K562 (cell line): ENCODE measurements around the gene LAMB4. TPM values are rescaled to one million over a fixed set of nuclear protein-coding genes. Genes with fewer than 3 reads are reported as not detected.

ENCODE experiments used
- ATAC-seq: fragments of 200-7000 bp; cut with Tn5 transposase; 3 replicates; pipeline ENCODE4 v1.9.1; 2020; ENCODE audit warnings: moderate library complexity
- BruUV-seq: library from RNA; stranded (reverse); fragments of 400-500 nt; replicated peaks from 2 replicates; lab custom pipeline; 2021; lab: Mats Ljungman, UMichigan
- CTCF ChIA-PET: fragments of 300-600 bp; formaldehyde crosslinking; extraction: SDS; loops from one replicate; lab custom pipeline; 2021; ENCODE audit warnings: low intra/inter-chr PET ratio; lab: Yijun Ruan, JAX
- POLR2A ChIA-PET: fragments of 300-600, 350-650 bp; sonication (Branson Sonifier 250); formaldehyde crosslinking; extraction: SDS; loops from one replicate; lab custom pipeline; 2021; ENCODE audit warnings: antibody characterized with exemption, inconsistent platforms; lab: Yijun Ruan, JAX
- DNase-seq, 4 experiments: peaks; one replicate each; pipeline versions ENCODE4 v3.0.0 to v3.0.0-alpha.2; 2011 to 2018; ENCODE audit warnings: low spot score in 3 of 4, mixed read lengths in 3 of 4; ENCODE audit errors: extremely low read depth in 1 of 4
- FAIRE-seq: peaks from 2 replicates; lab custom pipeline; 2011; peaks lifted over from hg19 to GRCh38; lab: Jason Lieb, UNC
- H2AFZ ChIP-seq: 2 replicates; pipeline ENCODE4 v1.6.0; 2011; ENCODE audit warnings: low read depth, low read length, control low read depth, inconsistent platforms
- H3K27ac ChIP-seq: fragments of 200-600 bp; 3 replicates; pipeline ENCODE4 v1.8.0; 2011; ENCODE audit warnings: low read depth, mild to moderate bottlenecking, control low read depth, inconsistent platforms, low read length, moderate library complexity, mixed read lengths; ENCODE audit errors: extremely low read depth
- H3K27me3 ChIP-seq, 2 experiments: fragments of 300-600 bp in 1 of 2; 2 replicates in 1 of 2; 3 replicates in 1 of 2; pipeline versions ENCODE4 v1.6.0 to v1.8.0; 2011; ENCODE audit warnings: inconsistent platforms in 2 of 2, low read length in 2 of 2, mild to moderate bottlenecking in 1 of 2, mixed read lengths in 1 of 2, moderate library complexity in 1 of 2; ENCODE audit not compliant: control insufficient read depth in 2 of 2, insufficient read depth in 2 of 2
- H3K36me3 ChIP-seq: fragments of 300-600 bp; 3 replicates; pipeline ENCODE4 v1.8.0; 2011; ENCODE audit warnings: mild to moderate bottlenecking, low read length, inconsistent platforms; ENCODE audit not compliant: control insufficient read depth, insufficient read depth
- H3K4me1 ChIP-seq, 2 experiments: fragments of 200-600 bp in 1 of 2; replicated peaks in 1 of 2; 2 replicates in 1 of 2; 3 replicates in 1 of 2; pipeline versions ENCODE4 v1.5.1 to v1.8.0; 2011; ENCODE audit warnings: inconsistent platforms in 2 of 2, low read length in 2 of 2, mild to moderate bottlenecking in 1 of 2, mixed read lengths in 1 of 2, moderate library complexity in 1 of 2; ENCODE audit not compliant: control insufficient read depth in 2 of 2, insufficient read depth in 2 of 2
- H3K4me2 ChIP-seq: 2 replicates; pipeline ENCODE4 v1.6.1; 2011; ENCODE audit warnings: low read length, control low read depth, inconsistent platforms, mixed read lengths; ENCODE audit not compliant: insufficient read depth
- H3K4me3 ChIP-seq: fragments of 200-600 bp; sonication (generic), shearing (Covaris generic); 2 replicates; pipeline ENCODE4 v1.5.1; 2016; ENCODE audit warnings: control low read depth, inconsistent platforms
- H3K79me2 ChIP-seq: fragments of 200-600 bp; 3 replicates; pipeline ENCODE4 v1.8.0; 2011; ENCODE audit warnings: low read length, inconsistent platforms; ENCODE audit not compliant: control insufficient read depth, insufficient read depth
- H3K9ac ChIP-seq, 2 experiments: 2 replicates each; pipeline versions ENCODE4 v1.6.0 to v1.6.1; 2011; ENCODE audit warnings: low read depth in 2 of 2, low read length in 2 of 2, control low read depth in 1 of 2, inconsistent platforms in 1 of 2, mild to moderate bottlenecking in 1 of 2, mixed read lengths in 1 of 2; ENCODE audit not compliant: insufficient read depth in 1 of 2
- H3K9me1 ChIP-seq: one replicate; pipeline ENCODE4 v1.6.0; 2011; ENCODE audit warnings: inconsistent platforms, mild to moderate bottlenecking, low read length, moderate library complexity; ENCODE audit not compliant: control insufficient read depth, insufficient read depth
- H3K9me3 ChIP-seq: replicated peaks from 2 replicates; pipeline ENCODE4 v1.5.1; 2011; ENCODE audit warnings: low read depth, low read length, inconsistent platforms; ENCODE audit not compliant: control insufficient read depth, insufficient read depth
- H4K20me1 ChIP-seq: replicated peaks from 2 replicates; pipeline ENCODE4 v1.6.1; 2011; ENCODE audit warnings: low read length, inconsistent platforms, mixed read lengths; ENCODE audit not compliant: control insufficient read depth, insufficient read depth
- ERF ChIP-seq: fragments of 450-650 bp; formaldehyde crosslinking; IDR thresholded peaks from 2 replicates; pipeline ENCODE4 v1.4.0; 2020; ENCODE audit warnings: mild to moderate bottlenecking, mixed read lengths
- NEUROD1 ChIP-seq: fragments of 150-350 bp; IDR thresholded peaks from 2 replicates; pipeline ENCODE4 v1.6.1; 2014; ENCODE audit warnings: borderline replicate concordance, low read length, low read depth; ENCODE audit not compliant: partially characterized antibody
- TAF7 ChIP-seq: fragments of 450-650 bp; IDR thresholded peaks from 2 replicates; pipeline ENCODE4 v1.6.1; 2016; ENCODE audit warnings: missing genetic modification characterization, missing compliant biosample characterization
- ZNF24 ChIP-seq: fragments of 450-650 bp; IDR thresholded peaks from 2 replicates; pipeline ENCODE4 v1.6.1; 2016
- ZNF398 ChIP-seq: fragments of 250-450 bp; sonication (Bioruptor Pico); IDR thresholded peaks from 2 replicates; pipeline ENCODE4 v1.8.0; 2021; ENCODE audit warnings: moderate library complexity, mild to moderate bottlenecking, inconsistent platforms
- ZNF780A ChIP-seq: fragments of 250-450 bp; sonication (Bioruptor Pico); IDR thresholded peaks from 2 replicates; pipeline ENCODE4 v1.5.0; 2021; ENCODE audit warnings: mild to moderate bottlenecking
- WGBS: fragments of 100-300 bp; shearing (Covaris generic); methylation state at CpG from one replicate; pipeline ENCODE4 v1.1.6; 2016; ENCODE audit warnings: low coverage, mixed read lengths; ENCODE audit not compliant: insufficient coverage; ENCODE audit errors: missing lambda C conversion rate; 5-methylcytosine and 5-hydroxymethylcytosine counted together
- in situ Hi-C: fragments of 300-500 bp; cut with MboI; formaldehyde crosslinking; loops from 4 replicates; pipeline ENCODE4 v1.15.0; 2018; ENCODE audit warnings: inconsistent platforms, mixed read lengths
- intact Hi-C: fragments of 100-400 bp; cut with micrococcal nuclease; formaldehyde crosslinking; loops from 2 replicates; pipeline ENCODE4 v1.14.2; 2022
- polyA plus RNA-seq, 8 experiments: library from polyadenylated mRNA; depleted of rRNA in 4 of 8; stranded (reverse) in 5 of 8; unstranded in 3 of 8; fragments of >200 nt; fragmentation: Nextera tagmentation in 2 of 8; fragmentation: Illumina TruSeq in 1 of 8; extraction: Ambion mirVana in 2 of 8; extraction: Trizol in 1 of 8; gene quantifications; 2 replicates each; pipeline versions ENCODE4 v1.2.1 to v1.2.3, GENCODE V29; 2011 to 2014; ENCODE audit warnings: inconsistent platforms in 1 of 8, missing spikeins in 1 of 8
- total RNA-seq, 7 experiments: library from RNA; depleted of rRNA in 6 of 7; stranded (reverse); fragments of >200 nt in 6 of 7; fragmentation: Illumina TruSeq in 2 of 7; extraction: Trizol in 2 of 7; gene quantifications; 2 replicates each; pipeline versions ENCODE4 v1.2.1 to v1.2.3, GENCODE V29; 2011 to 2021; ENCODE audit warnings: low replicate concordance in 1 of 7
- TF ChIP-seq, protein P1 (sequence below), 3 experiments: IDR thresholded peaks in 2 of 3; conservative IDR thresholded peaks in 1 of 3; 2 replicates each; pipeline ENCODE4 v1.5.1; 2011 to 2012; ENCODE audit warnings: low read length in 3 of 3, mild to moderate bottlenecking in 3 of 3, control low read depth in 2 of 3, improper control_type of control experiment in 1 of 3, inconsistent platforms in 1 of 3, low read depth in 1 of 3, mixed read lengths in 1 of 3, moderate library complexity in 1 of 3; ENCODE audit not compliant: insufficient read depth in 2 of 3

The LAMB4 gene
- total and polyA plus RNA-seq, 9 of the 15 experiments (the other 6 are each of a cell fraction or from before 2014, with no cell fraction given) = 0.06 to 0.13 (median 0.07) TPM; not detected in 6

GRCh38 chr7:108128514-108128913 lies 1.6 kb downstream of the LAMB4 start (continued):
- TF ChIP-seq ZNF24 = no peak

- intact Hi-C loops (no loop called here), in situ Hi-C loops (loop anchor here (25.0 kb wide), 2 partner anchors 390 to 915 kb away; partner anchors contain the start of gene CBLL1)
- no TSS peak for BruUV-seq
- H3K27ac ChIP-seq = no peak overlapping the region
- H2AFZ ChIP-seq = 0 out of 2 replicates have a peak overlapping the region, but pooled peaks have one; percentile 3
- ChIA-PET POLR2A (no interaction called here), CTCF (no interaction called here)
- no peaks in the 10 kb centered on the region for H3K36me3 ChIP-seq
- FAIRE-seq (no peak), ATAC-seq (no peak), DNase-seq (no peak)
- no peaks in the 10 kb centered on the region for H3K9me3 ChIP-seq
- WGBS = 24% methylated on average over 5 of the region's 5 CpGs
- peaks cover 0 to 8% of the 10 kb centered on the region in 2 experiments; a peak in 3 of 5 replicates for H3K4me1 ChIP-seq
- H3K9ac ChIP-seq = no peak overlapping the region
- H3K4me2 ChIP-seq = no peak overlapping the region
- no peaks in the 10 kb centered on the region; a peak in 1 of 5 replicates for H3K27me3 ChIP-seq
- H3K79me2 ChIP-seq = no peaks in the 10 kb centered on the region
- no peaks in the 10 kb centered on the region for H4K20me1 ChIP-seq
- H3K4me3 ChIP-seq = no peak overlapping the region
- no peak for TF ChIP-seq ZNF780A (CRISPR knock-in tag)
- no peaks in the 10 kb centered on the region for H3K9me1 ChIP-seq
Measured at GRCh38 chr7:108127461-108127860, 2.7 kb downstream of the LAMB4 start.

GRCh38 chr7:108124820-108125219 lies 5.3 kb downstream of the LAMB4 start:
- no peaks in the 10 kb centered on the region for H3K79me2 ChIP-seq
- H4K20me1 ChIP-seq = no peaks in the 10 kb centered on the region
- FAIRE-seq = no peak
- no peak overlapping the region for H2AFZ ChIP-seq
- in situ Hi-C loops (loop anchor here (25.0 kb wide), 2 partner anchors 388 to 913 kb away; partner anchors contain the start of gene CBLL1), intact Hi-C loops (no loop called here)
- H3K9ac ChIP-seq = no peak overlapping the region
- H3K9me1 ChIP-seq = no peaks in the 10 kb centered on the region
- CTCF ChIA-PET = no interaction called here
- no peak overlapping the region for H3K4me3 ChIP-seq
- H3K27ac ChIP-seq = no peak overlapping the region
- ATAC-seq = no peak; the same call in 2 of the 3 replicates
- BruUV-seq = no TSS peak
- no peaks in the 10 kb centered on the region for H3K9me3 ChIP-seq
- H3K4me2 ChIP-seq = no peak overlapping the region
- POLR2A ChIA-PET = no interaction called here
- WGBS = 31% methylated on average over 3 of the region's 3 CpGs
- peaks cover 0 to 8% of the 10 kb centered on the region in 2 experiments; a peak in 3 of 5 replicates for H3K4me1 ChIP-seq
- no peak for DNase-seq
- H3K36me3 ChIP-seq = no peaks in the 10 kb centered on the region
- H3K27me3 ChIP-seq = no peaks in the 10 kb centered on the region; a peak in 1 of 5 replicates
- TF ChIP-seq, protein P1, sequence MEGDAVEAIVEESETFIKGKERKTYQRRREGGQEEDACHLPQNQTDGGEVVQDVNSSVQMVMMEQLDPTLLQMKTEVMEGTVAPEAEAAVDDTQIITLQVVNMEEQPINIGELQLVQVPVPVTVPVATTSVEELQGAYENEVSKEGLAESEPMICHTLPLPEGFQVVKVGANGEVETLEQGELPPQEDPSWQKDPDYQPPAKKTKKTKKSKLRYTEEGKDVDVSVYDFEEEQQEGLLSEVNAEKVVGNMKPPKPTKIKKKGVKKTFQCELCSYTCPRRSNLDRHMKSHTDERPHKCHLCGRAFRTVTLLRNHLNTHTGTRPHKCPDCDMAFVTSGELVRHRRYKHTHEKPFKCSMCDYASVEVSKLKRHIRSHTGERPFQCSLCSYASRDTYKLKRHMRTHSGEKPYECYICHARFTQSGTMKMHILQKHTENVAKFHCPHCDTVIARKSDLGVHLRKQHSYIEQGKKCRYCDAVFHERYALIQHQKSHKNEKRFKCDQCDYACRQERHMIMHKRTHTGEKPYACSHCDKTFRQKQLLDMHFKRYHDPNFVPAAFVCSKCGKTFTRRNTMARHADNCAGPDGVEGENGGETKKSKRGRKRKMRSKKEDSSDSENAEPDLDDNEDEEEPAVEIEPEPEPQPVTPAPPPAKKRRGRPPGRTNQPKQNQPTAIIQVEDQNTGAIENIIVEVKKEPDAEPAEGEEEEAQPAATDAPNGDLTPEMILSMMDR (IDR thresholded peaks at IDR 0.05 in 2 of 3, conservative IDR thresholded peaks at IDR 0.05 in 1 of 3; ENCODE audit: insufficient read depth in 2 of 3, low read depth in 1 of 3, low read length in 3 of 3) = no peak
- no peak for TF ChIP-seq NEUROD1
- no peak for TF ChIP-seq ZNF398 (CRISPR knock-in tag)
- TF ChIP-seq ERF = no peak
- no peak for TF ChIP-seq TAF7
